Fibroblast of lung (primary cell): Measurements from ENCODE around the gene APOL3. TPM values are rescaled to one million over a fixed set of nuclear protein-coding genes. Genes with fewer than 3 reads are reported as not detected.

Experiments
- DNase-seq, 2 donors: peaks; one replicate each; pipeline versions ENCODE4 v3.0.0 to v3.0.0-alpha.2; 2010; ENCODE audit warnings: low read depth in 2 of 2
- H2AFZ ChIP-seq: 2 replicates; pipeline ENCODE4 v1.5.1; 2012; ENCODE audit warnings: low read length, control low read depth, inconsistent platforms
- H3K27ac ChIP-seq: 2 replicates; pipeline ENCODE4 v1.5.1; 2011; ENCODE audit warnings: low read length, control low read depth; ENCODE audit not compliant: insufficient read depth
- H3K27me3 ChIP-seq: 2 replicates; pipeline ENCODE4 v1.5.1; 2011; ENCODE audit warnings: mild to moderate bottlenecking, low read length; ENCODE audit not compliant: control insufficient read depth, insufficient read depth
- H3K36me3 ChIP-seq: 2 replicates; pipeline ENCODE4 v1.5.1; 2011; ENCODE audit warnings: low read length; ENCODE audit not compliant: control insufficient read depth, insufficient read depth
- H3K4me1 ChIP-seq: 2 replicates; pipeline ENCODE4 v1.5.1; 2011; ENCODE audit warnings: low read length; ENCODE audit not compliant: control insufficient read depth, insufficient read depth; ENCODE audit errors: extremely low read depth
- H3K4me2 ChIP-seq: 2 replicates; pipeline ENCODE4 v1.5.1; 2011; ENCODE audit warnings: low read length, control low read depth; ENCODE audit not compliant: insufficient read depth; ENCODE audit errors: extremely low read depth
- H3K4me3 ChIP-seq, 4 experiments: fragments of 200-600 bp in 1 of 4; sonication (generic) in 1 of 4; replicated peaks in 1 of 4; 2 replicates each; pipeline ENCODE4 v1.5.1; 2011 to 2016; ENCODE audit warnings: low read length in 4 of 4, low read depth in 3 of 4, mild to moderate bottlenecking in 3 of 4, control low read depth in 2 of 4, inconsistent platforms in 1 of 4, mixed read lengths in 1 of 4; ENCODE audit not compliant: insufficient read depth in 1 of 4; ENCODE audit errors: control extremely low read depth in 1 of 4
- H3K79me2 ChIP-seq: 2 replicates; pipeline ENCODE4 v1.5.1; 2012; ENCODE audit warnings: mild to moderate bottlenecking, low read length, inconsistent platforms; ENCODE audit not compliant: control insufficient read depth, insufficient read depth
- H3K9ac ChIP-seq: 2 replicates; pipeline ENCODE4 v1.5.1; 2011; ENCODE audit warnings: mild to moderate bottlenecking, low read length, control low read depth; ENCODE audit not compliant: insufficient read depth
- H3K9me3 ChIP-seq: 2 replicates; pipeline ENCODE4 v1.5.1; 2012; ENCODE audit warnings: low read depth, low read length; ENCODE audit not compliant: control insufficient read depth, insufficient read depth
- H4K20me1 ChIP-seq: 2 replicates; pipeline ENCODE4 v1.5.1; 2011; ENCODE audit warnings: low read length; ENCODE audit not compliant: control insufficient read depth, insufficient read depth; ENCODE audit errors: extremely low read depth
- EZH2 ChIP-seq: IDR thresholded peaks from 2 replicates; pipeline ENCODE4 v1.5.1; 2012; ENCODE audit warnings: low read length, control low read depth, mild to moderate bottlenecking; ENCODE audit errors: missing control alignments
- polyA plus RNA-seq, 2 donors: library from polyadenylated mRNA; depleted of rRNA in 1 of 2; stranded (reverse) in 1 of 2; unstranded in 1 of 2; fragments of >200 nt; gene quantifications; 2 replicates each; pipeline ENCODE4 v1.2.1, GENCODE V29; 2011 to 2012; ENCODE audit warnings: missing spikeins in 1 of 2
- total RNA-seq: library from RNA; depleted of rRNA; stranded (reverse); fragments of >200 nt; gene quantifications from 2 replicates; pipeline ENCODE4 v1.2.1, GENCODE V29; 2014
- TF ChIP-seq, protein P1 (sequence below), 2 donors: IDR thresholded peaks in 1 of 2; conservative IDR thresholded peaks in 1 of 2; 1 replicate in 1 of 2; 2 replicates in 1 of 2; pipeline ENCODE4 v1.5.1; 2011 to 2012; ENCODE audit warnings: low read length in 2 of 2, control low read depth in 1 of 2, inconsistent platforms in 1 of 2, low read depth in 1 of 2, mild to moderate bottlenecking in 1 of 2

Gene APOL3
- total and polyA plus RNA-seq, 2 donors (not counting 1 experiment from before 2014, with no cell fraction given) = 22.5 to 42.3 TPM

DNA sequence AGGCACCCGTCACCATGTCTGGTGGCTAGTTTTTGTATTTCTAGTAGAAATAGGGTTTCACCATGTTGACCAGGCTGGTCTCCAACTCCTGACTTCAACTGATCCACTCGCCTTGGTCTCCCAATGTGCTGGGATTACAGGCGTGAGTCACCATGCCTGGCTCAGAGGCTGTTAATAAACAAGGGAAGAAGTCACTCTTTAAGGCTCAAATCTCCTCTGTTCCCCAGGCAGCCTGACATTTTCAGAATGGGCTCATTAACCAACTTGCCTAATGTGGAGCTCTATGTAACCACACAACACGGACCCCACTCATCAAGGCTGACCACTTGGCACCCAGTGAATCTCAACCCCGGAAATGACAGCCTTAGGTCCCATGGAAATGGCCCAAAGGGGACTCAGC lies 24.1 kb downstream of the APOL3 start:
- no peaks in the 10 kb centered on the region for H3K79me2 ChIP-seq
- peaks cover 4% of the 10 kb centered on the region for H3K4me1 ChIP-seq
- H3K27me3 ChIP-seq = peaks cover 10% of the 10 kb centered on the region
- H4K20me1 ChIP-seq = no peaks in the 10 kb centered on the region
- H3K9ac ChIP-seq = no peak overlapping the region
- H3K36me3 ChIP-seq = no peaks in the 10 kb centered on the region
- DNase-seq = peak; percentile 27 to 64
- H2AFZ ChIP-seq = no peak overlapping the region
- H3K9me3 ChIP-seq = no peaks in the 10 kb centered on the region
- H3K4me2 ChIP-seq = peak overlapping the region; percentile 15
- peak overlapping the region; percentile 63 for H3K27ac ChIP-seq
- no peak for TF ChIP-seq EZH2
- TF ChIP-seq, protein P1, sequence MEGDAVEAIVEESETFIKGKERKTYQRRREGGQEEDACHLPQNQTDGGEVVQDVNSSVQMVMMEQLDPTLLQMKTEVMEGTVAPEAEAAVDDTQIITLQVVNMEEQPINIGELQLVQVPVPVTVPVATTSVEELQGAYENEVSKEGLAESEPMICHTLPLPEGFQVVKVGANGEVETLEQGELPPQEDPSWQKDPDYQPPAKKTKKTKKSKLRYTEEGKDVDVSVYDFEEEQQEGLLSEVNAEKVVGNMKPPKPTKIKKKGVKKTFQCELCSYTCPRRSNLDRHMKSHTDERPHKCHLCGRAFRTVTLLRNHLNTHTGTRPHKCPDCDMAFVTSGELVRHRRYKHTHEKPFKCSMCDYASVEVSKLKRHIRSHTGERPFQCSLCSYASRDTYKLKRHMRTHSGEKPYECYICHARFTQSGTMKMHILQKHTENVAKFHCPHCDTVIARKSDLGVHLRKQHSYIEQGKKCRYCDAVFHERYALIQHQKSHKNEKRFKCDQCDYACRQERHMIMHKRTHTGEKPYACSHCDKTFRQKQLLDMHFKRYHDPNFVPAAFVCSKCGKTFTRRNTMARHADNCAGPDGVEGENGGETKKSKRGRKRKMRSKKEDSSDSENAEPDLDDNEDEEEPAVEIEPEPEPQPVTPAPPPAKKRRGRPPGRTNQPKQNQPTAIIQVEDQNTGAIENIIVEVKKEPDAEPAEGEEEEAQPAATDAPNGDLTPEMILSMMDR (conservative IDR thresholded peaks at IDR 0.05 in 1 of 2, IDR thresholded peaks at IDR 0.05 in 1 of 2; ENCODE audit: low read depth in 1 of 2, low read length in 2 of 2) = no peak
- H3K4me3 ChIP-seq = no peak overlapping the region

DNA sequence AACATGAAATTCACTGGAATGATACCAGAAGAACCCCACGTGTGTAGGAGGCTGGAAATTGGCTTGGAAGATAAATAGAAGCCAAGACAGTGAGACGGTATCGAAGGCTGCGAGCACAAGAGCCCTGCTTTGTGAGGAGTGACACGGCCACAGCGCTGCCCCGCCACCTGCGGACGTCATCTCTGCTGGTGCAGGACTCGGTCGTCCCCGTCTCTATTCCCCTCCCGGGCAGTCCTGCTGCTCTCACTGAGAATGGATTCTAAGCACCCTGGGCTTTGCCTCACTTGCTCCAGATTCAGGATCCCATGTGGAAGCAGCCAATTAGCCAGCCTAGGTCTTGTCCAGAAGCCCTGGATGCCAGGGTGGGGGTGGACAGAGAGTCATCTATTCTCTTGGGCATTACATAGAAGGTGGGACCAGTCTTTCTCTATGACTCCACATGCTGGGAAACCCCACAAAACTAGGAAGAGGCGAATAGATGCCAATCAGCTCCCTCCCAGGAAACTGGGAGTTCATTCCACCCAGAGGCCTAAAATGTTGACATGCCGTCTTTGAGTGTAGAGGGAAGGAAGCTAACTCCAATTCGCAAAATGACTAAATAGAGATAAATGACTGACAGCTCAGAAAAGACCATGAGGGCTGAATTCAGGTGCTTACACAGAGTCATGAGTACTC lies 25.1 kb downstream of the APOL3 start:
- TF ChIP-seq, protein P1 (conservative IDR thresholded peaks at IDR 0.05 in 1 of 2, IDR thresholded peaks at IDR 0.05 in 1 of 2; ENCODE audit: low read depth in 1 of 2, low read length in 2 of 2) = no peak
- TF ChIP-seq EZH2 = no peak
- Histone ChIP-seq H3K9me3 (no peaks in the 10 kb centered on the region), H3K79me2 (no peaks in the 10 kb centered on the region), H3K27me3 (peaks cover 18% of the 10 kb centered on the region), H3K4me1 (peaks cover 4% of the 10 kb centered on the region), H3K4me3 (no peak overlapping the region), H3K27ac (no peak overlapping the region), H4K20me1 (no peaks in the 10 kb centered on the region), H2AFZ (no peak overlapping the region), H3K4me2 (no peak overlapping the region), H3K36me3 (no peaks in the 10 kb centered on the region), H3K9ac (no peak overlapping the region)
- no peak for DNase-seq

DNA sequence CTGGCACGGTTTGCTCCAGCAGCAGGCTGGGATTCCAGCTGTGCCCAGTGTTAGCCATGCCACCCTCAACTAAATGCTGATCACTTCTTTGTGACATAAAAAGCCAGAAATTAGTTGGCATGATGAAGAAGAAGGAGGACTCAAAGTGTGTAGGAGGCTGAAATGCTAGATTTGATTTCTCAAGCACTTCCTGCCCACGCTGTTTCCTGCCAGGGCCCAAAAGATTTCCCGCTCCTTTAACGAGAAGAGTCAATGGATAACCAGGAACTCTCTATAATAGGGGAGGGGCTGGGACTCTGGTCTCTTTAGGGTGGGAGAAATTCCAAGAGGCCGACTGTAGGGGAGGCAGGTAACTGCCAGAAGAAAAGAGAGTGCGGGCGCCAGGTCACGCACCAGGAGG lies 26.4 kb downstream of the APOL3 start:
- H3K36me3 ChIP-seq = no peaks in the 10 kb centered on the region
- no peak overlapping the region for H3K4me2 ChIP-seq
- H3K27me3 ChIP-seq = peaks cover 20% of the 10 kb centered on the region
- no peak overlapping the region for H3K27ac ChIP-seq
- H2AFZ ChIP-seq = no peak overlapping the region
- DNase-seq = no peak
- TF ChIP-seq EZH2 = no peak
- TF ChIP-seq, protein P1 (conservative IDR thresholded peaks at IDR 0.05 in 1 of 2, IDR thresholded peaks at IDR 0.05 in 1 of 2; ENCODE audit: low read depth in 1 of 2, low read length in 2 of 2) = no peak
- no peaks in the 10 kb centered on the region for H3K9me3 ChIP-seq
- H3K4me3 ChIP-seq = no peak overlapping the region
- peaks cover 4% of the 10 kb centered on the region for H3K4me1 ChIP-seq
- H3K9ac ChIP-seq = no peak overlapping the region
- H4K20me1 ChIP-seq = no peaks in the 10 kb centered on the region
- no peaks in the 10 kb centered on the region for H3K79me2 ChIP-seq
